NCI-H1417 (cell line): Measurements from ENCODE around the gene FAM25C.
"Not testable (repeated sequence)": the region's sequence is repeated elsewhere in the genome, so short reads cannot be mapped to it uniquely, and the experiment has no call there.

Source experiments
- DNase-seq, 3 experiments: peaks; one replicate each; lab custom pipeline; 2025; lab: John Stamatoyannopoulos, UW

FAM25C gene

GRCh38 chr10:47999691-48000090, at the start of gene FAM25C:
FAM25C (minus strand) TSS chr10:47999791; CDS start chr10:47999765, 26 bp downstream.
- not testable (repeated sequence) for DNase-seq

- not testable (repeated sequence) for DNase-seq
Observed at GRCh38 chr10:48044557-48044956, 45.0 kb upstream of the FAM25C start.

- DNase-seq: not testable (repeated sequence)
Observed at GRCh38 chr10:48031390-48031789, 31.8 kb upstream of the FAM25C start.

GRCh38 chr10:48002306-48002705, 2.7 kb upstream of the FAM25C start:
- not testable (repeated sequence) for DNase-seq

GRCh38 chr10:47994045-47994444, 5.5 kb downstream of the FAM25C start:
- not testable (repeated sequence) for DNase-seq

GRCh38 chr10:47992560-47992959, 7.0 kb downstream of the FAM25C start:
- DNase-seq: not testable (repeated sequence)

GRCh38 chr10:47991706-47992105, 7.9 kb downstream of the FAM25C start:
- not testable (repeated sequence) for DNase-seq

- not testable (repeated sequence) for DNase-seq
Observed at GRCh38 chr10:47990097-47990496, 9.5 kb downstream of the FAM25C start.

- not testable (repeated sequence) for DNase-seq
Observed at GRCh38 chr10:47989542-47989950, 10.0 kb downstream of the FAM25C start.

- DNase-seq: not testable (repeated sequence)
Observed at GRCh38 chr10:47988718-47989541, 10.7 kb downstream of the FAM25C start.

GRCh38 chr10:47987952-47988351, 11.6 kb downstream of the FAM25C start:
- not testable (repeated sequence) for DNase-seq

GRCh38 chr10:47986413-47987230, 13.0 kb downstream of the FAM25C start:
- DNase-seq: not testable (repeated sequence)

- peak in 1 of 3 experiments; percentile 0 for DNase-seq
Observed at GRCh38 chr10:47975409-47975808, 24.2 kb downstream of the FAM25C start.

- not testable (repeated sequence) for DNase-seq
Observed at GRCh38 chr10:47973131-47973530, 26.5 kb downstream of the FAM25C start.

GRCh38 chr10:47972077-47972476, 27.5 kb downstream of the FAM25C start:
- DNase-seq: not testable (repeated sequence)

GRCh38 chr10:47971598-47971997, 28.0 kb downstream of the FAM25C start:
- not testable (repeated sequence) for DNase-seq

- DNase-seq: not testable (repeated sequence)
Observed at GRCh38 chr10:47970047-47970446, 29.5 kb downstream of the FAM25C start.

GRCh38 chr10:47968988-47969387, 30.6 kb downstream of the FAM25C start:
- not testable (repeated sequence) for DNase-seq

- DNase-seq: not testable (repeated sequence)
Observed at GRCh38 chr10:47964280-47965063, 35.1 kb downstream of the FAM25C start.

GRCh38 chr10:47962785-47963184, 36.8 kb downstream of the FAM25C start:
- DNase-seq: not testable (repeated sequence)

- DNase-seq: not testable (repeated sequence)
Observed at GRCh38 chr10:47960699-47961098, 38.9 kb downstream of the FAM25C start.

GRCh38 chr10:47959677-47960076, 39.9 kb downstream of the FAM25C start:
- not testable (repeated sequence) for DNase-seq
